Fibroblast of lung (primary cell): ENCODE data around the gene WDR33.

Experiments
- CTCF ChIP-seq, 2 donors: IDR thresholded peaks in 1 of 2; conservative IDR thresholded peaks in 1 of 2; 1 replicate in 1 of 2; 2 replicates in 1 of 2; pipeline ENCODE4 v1.5.1; 2011 to 2012; ENCODE audit warnings: low read length in 2 of 2, control low read depth in 1 of 2, inconsistent platforms in 1 of 2, low read depth in 1 of 2, mild to moderate bottlenecking in 1 of 2
- EZH2 ChIP-seq: IDR thresholded peaks from 2 replicates; pipeline ENCODE4 v1.5.1; 2012; ENCODE audit warnings: low read length, control low read depth, mild to moderate bottlenecking; ENCODE audit errors: missing control alignments

- TF ChIP-seq CTCF (conservative IDR thresholded peaks at IDR 0.05 in 1 of 2, IDR thresholded peaks at IDR 0.05 in 1 of 2; ENCODE audit: low read depth in 1 of 2, low read length in 2 of 2) (no peak), EZH2 (no peak)
These were observed 130.2 kb downstream of the WDR33 start for GRCh38 chr2:127680706-127681287.
